ENCODE data around the gene SLC1A4.

- TF ChIP-seq EZH2 (IDR thresholded peaks at IDR 0.05) = no peak
- TF ChIP-seq POLR2AphosphoS5 (IDR thresholded peaks at IDR 0.05; ENCODE audit: borderline replicate concordance, low read depth, low read length) = no peak
Measured at GRCh38 chr2:64947885-64948284, 41.3 kb upstream of the SLC1A4 start.

Data from SK-N-MC (cell line).